ENCODE measurements around the gene RERE. TPM values are rescaled to one million over a fixed set of nuclear protein-coding genes. Genes with fewer than 3 reads are reported as not detected.
A peak's percentile ranks its signal among the peaks of the same experiment; 100 is the strongest.

RERE gene
- total RNA-seq, 1 experiment from 2014 or later: 161 TPM

DNA sequence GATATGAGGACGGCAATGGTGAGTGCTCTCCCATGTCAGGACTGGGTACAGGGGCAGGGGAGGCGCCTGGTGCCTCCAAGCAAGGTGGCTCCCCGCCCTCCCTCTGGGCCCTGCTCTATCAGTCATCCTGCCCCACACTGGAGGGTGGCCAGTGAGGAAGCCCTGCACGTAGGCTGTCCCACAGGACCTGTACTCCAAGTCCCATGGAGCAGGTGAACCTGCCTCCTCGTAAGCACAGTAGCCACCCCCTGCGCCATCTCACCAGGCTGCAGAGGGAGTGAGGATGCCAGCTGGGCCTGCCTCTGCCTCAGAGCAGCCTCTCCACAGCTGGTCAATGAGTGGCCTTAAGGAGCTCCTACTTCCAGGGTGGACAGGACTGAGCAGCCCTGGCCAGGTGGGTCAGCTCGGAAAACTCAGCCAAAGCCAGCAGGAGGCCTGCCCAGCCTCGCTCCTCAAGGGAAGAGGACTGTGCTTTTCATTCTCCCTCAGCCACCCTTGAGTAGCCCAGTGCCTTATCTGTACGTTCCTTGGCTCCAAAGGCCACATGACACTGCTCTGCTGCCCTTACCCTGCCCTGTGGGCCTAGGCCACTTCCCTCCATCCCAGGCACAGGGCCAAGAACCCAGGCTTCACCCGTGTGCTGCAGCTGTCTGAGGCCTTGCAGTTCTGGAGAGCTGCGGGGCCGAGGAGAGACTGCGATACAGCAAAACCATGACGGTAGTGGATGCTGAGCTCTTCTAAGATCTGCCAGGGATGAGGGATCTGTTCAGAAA is 459.9 kb downstream of the RERE start (continued):
- TF ChIP-seq, protein P1, sequence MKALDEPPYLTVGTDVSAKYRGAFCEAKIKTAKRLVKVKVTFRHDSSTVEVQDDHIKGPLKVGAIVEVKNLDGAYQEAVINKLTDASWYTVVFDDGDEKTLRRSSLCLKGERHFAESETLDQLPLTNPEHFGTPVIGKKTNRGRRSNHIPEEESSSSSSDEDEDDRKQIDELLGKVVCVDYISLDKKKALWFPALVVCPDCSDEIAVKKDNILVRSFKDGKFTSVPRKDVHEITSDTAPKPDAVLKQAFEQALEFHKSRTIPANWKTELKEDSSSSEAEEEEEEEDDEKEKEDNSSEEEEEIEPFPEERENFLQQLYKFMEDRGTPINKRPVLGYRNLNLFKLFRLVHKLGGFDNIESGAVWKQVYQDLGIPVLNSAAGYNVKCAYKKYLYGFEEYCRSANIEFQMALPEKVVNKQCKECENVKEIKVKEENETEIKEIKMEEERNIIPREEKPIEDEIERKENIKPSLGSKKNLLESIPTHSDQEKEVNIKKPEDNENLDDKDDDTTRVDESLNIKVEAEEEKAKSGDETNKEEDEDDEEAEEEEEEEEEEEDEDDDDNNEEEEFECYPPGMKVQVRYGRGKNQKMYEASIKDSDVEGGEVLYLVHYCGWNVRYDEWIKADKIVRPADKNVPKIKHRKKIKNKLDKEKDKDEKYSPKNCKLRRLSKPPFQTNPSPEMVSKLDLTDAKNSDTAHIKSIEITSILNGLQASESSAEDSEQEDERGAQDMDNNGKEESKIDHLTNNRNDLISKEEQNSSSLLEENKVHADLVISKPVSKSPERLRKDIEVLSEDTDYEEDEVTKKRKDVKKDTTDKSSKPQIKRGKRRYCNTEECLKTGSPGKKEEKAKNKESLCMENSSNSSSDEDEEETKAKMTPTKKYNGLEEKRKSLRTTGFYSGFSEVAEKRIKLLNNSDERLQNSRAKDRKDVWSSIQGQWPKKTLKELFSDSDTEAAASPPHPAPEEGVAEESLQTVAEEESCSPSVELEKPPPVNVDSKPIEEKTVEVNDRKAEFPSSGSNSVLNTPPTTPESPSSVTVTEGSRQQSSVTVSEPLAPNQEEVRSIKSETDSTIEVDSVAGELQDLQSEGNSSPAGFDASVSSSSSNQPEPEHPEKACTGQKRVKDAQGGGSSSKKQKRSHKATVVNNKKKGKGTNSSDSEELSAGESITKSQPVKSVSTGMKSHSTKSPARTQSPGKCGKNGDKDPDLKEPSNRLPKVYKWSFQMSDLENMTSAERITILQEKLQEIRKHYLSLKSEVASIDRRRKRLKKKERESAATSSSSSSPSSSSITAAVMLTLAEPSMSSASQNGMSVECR (CRISPR knock-in tag; IDR thresholded peaks at IDR 0.05; ENCODE audit: borderline replicate concordance): no peak
- TF ChIP-seq, protein P2, sequence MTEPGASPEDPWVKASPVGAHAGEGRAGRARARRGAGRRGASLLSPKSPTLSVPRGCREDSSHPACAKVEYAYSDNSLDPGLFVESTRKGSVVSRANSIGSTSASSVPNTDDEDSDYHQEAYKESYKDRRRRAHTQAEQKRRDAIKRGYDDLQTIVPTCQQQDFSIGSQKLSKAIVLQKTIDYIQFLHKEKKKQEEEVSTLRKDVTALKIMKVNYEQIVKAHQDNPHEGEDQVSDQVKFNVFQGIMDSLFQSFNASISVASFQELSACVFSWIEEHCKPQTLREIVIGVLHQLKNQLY (CRISPR knock-in tag; IDR thresholded peaks at IDR 0.05): no peak
- TF ChIP-seq, protein P3, sequence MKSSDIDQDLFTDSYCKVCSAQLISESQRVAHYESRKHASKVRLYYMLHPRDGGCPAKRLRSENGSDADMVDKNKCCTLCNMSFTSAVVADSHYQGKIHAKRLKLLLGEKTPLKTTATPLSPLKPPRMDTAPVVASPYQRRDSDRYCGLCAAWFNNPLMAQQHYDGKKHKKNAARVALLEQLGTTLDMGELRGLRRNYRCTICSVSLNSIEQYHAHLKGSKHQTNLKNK (CRISPR knock-in tag; IDR thresholded peaks at IDR 0.05): no peak
- TF ChIP-seq ZNF423 (CRISPR knock-in tag; IDR thresholded peaks at IDR 0.05) (no peak), TEAD4 (CRISPR knock-in tag; IDR thresholded peaks at IDR 0.05) (no peak), EMX1 (CRISPR knock-in tag; IDR thresholded peaks at IDR 0.05) (no peak), MYBL2 (CRISPR knock-in tag; IDR thresholded peaks at IDR 0.05) (no peak), KAT7 (CRISPR knock-in tag; IDR thresholded peaks at IDR 0.05; ENCODE audit: borderline replicate concordance) (no peak)

DNA sequence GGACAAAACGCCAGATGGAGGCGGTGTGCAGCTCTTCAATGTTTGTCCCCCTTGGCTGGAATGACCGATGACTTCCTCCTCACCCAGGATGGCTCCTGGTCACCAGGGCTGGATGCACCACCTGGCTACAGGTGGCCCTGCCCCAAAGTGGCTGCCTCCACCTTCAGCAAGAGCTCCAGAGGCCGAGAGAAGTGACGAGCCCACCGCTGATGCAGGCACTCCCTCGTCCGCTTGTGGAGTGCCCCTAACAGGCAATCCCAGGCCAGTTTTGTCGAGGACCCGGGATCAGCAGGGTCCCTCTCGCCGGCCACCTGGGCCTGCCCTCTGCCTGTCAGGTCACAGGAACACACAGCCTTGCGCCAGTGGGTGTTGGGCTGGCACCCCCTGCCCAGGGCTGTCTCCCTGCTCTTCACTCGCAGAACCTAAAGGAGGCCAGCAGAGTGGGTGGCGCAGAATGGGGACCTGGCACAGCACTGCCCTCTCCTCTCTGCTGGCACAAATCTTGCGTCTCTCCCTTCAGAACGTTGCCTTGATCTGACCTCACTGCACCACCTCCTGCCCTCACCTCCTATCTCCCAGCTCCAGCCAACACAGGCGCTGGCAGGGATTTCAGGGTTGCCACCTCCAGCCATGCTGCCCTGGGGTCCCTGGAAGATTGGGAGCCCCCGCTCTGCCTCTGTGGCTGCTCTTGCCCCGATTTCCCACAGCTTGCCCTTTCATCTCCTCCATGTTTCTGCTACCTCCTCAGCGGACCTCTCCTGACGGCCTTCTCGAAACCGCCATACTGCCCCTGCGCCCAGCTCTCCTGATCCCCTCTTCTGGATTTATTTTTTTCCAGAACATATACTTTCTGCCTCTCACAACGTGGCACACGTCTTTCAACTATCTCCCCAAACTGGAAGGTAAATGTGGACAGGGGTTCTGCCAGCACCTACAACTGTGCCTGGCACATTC is 460.9 kb downstream of the RERE start:
- Mint-ChIP-seq H3K4me3 (no peak overlapping the region), H3K36me3 (peaks cover 40% of the 10 kb centered on the region), H3K9me3 (no peaks in the 10 kb centered on the region), H3K27me3 (ENCODE audit: low read depth) (no peaks in the 10 kb centered on the region), H3K27ac (peak overlapping the region; percentile 67), H3K4me1 (peaks cover 15% of the 10 kb centered on the region)
- DNase-seq (ENCODE audit: low spot score): no peak
- ChIA-PET POLR2A (no interaction called here), CTCF (no interaction called here)
- TF ChIP-seq OVOL2 (CRISPR knock-in tag; IDR thresholded peaks at IDR 0.05; ENCODE audit: borderline replicate concordance) (no peak), JUN (CRISPR knock-in tag; IDR thresholded peaks at IDR 0.05) (no peak), ESRRA (CRISPR knock-in tag; IDR thresholded peaks at IDR 0.05; ENCODE audit: borderline replicate concordance) (no peak), ZNF232 (CRISPR knock-in tag; IDR thresholded peaks at IDR 0.05) (no peak), TP53 (CRISPR knock-in tag; IDR thresholded peaks at IDR 0.05) (no peak), ZNF219 (CRISPR knock-in tag; IDR thresholded peaks at IDR 0.05; ENCODE audit: borderline replicate concordance) (no peak)
- TF ChIP-seq, protein P4, sequence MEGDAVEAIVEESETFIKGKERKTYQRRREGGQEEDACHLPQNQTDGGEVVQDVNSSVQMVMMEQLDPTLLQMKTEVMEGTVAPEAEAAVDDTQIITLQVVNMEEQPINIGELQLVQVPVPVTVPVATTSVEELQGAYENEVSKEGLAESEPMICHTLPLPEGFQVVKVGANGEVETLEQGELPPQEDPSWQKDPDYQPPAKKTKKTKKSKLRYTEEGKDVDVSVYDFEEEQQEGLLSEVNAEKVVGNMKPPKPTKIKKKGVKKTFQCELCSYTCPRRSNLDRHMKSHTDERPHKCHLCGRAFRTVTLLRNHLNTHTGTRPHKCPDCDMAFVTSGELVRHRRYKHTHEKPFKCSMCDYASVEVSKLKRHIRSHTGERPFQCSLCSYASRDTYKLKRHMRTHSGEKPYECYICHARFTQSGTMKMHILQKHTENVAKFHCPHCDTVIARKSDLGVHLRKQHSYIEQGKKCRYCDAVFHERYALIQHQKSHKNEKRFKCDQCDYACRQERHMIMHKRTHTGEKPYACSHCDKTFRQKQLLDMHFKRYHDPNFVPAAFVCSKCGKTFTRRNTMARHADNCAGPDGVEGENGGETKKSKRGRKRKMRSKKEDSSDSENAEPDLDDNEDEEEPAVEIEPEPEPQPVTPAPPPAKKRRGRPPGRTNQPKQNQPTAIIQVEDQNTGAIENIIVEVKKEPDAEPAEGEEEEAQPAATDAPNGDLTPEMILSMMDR (IDR thresholded peaks at IDR 0.05): no peak
- no peak for ATAC-seq

Measured in WTC11 (cell line).